Fibroblast of villous mesenchyme (primary cell): ENCODE results near the gene GAS2L2. TPM values are rescaled to one million over a fixed set of nuclear protein-coding genes. Genes with fewer than 3 reads are reported as not detected.

Experiments used
- DNase-seq: peaks from one replicate; pipeline ENCODE4 v3.0.0-alpha.2; 2010; ENCODE audit warnings: low read depth
- H3K4me3 ChIP-seq: 2 replicates; pipeline ENCODE4 v1.5.1; 2011; ENCODE audit warnings: low read depth, mild to moderate bottlenecking, low read length
- total RNA-seq: library from RNA; depleted of rRNA; stranded (reverse); fragments of >200 nt; gene quantifications from 2 replicates; pipeline ENCODE4 v1.2.3, GENCODE V29; 2012
- TF ChIP-seq, protein P1 (sequence below): IDR thresholded peaks from 2 replicates; pipeline ENCODE4 v1.5.1; 2012; ENCODE audit warnings: low read depth, mild to moderate bottlenecking, low read length; ENCODE audit not compliant: insufficient read depth

The GAS2L2 gene
- total RNA-seq, 1 donor: not detected

GRCh38 chr17:35698800-35699199, 54.2 kb downstream of the GAS2L2 start:
- TF ChIP-seq, protein P1, sequence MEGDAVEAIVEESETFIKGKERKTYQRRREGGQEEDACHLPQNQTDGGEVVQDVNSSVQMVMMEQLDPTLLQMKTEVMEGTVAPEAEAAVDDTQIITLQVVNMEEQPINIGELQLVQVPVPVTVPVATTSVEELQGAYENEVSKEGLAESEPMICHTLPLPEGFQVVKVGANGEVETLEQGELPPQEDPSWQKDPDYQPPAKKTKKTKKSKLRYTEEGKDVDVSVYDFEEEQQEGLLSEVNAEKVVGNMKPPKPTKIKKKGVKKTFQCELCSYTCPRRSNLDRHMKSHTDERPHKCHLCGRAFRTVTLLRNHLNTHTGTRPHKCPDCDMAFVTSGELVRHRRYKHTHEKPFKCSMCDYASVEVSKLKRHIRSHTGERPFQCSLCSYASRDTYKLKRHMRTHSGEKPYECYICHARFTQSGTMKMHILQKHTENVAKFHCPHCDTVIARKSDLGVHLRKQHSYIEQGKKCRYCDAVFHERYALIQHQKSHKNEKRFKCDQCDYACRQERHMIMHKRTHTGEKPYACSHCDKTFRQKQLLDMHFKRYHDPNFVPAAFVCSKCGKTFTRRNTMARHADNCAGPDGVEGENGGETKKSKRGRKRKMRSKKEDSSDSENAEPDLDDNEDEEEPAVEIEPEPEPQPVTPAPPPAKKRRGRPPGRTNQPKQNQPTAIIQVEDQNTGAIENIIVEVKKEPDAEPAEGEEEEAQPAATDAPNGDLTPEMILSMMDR: no peak
- DNase-seq: no peak
- H3K4me3 ChIP-seq: no peak overlapping the region

DNA sequence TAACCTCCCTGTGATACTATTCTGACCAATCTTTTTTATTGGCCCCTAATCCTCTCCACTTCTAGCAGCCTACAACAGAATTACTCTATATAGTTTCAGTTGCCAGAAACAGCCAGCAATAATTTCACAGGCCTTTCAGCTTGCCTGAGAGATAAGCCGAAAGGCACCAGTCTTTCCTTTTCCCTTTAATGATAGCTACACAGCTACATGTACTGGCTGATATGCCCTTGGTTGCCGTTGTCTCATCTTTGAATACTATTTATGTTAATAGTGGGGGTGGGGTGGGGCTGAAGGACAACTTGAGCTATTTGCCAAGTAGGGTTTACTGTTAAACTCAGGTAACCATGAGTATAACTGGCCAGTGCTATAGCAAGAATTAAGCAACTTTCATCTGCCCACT, 57.4 kb downstream of the GAS2L2 start:
- no peak for DNase-seq
- TF ChIP-seq, protein P1: no peak
- no peak overlapping the region for H3K4me3 ChIP-seq

DNA sequence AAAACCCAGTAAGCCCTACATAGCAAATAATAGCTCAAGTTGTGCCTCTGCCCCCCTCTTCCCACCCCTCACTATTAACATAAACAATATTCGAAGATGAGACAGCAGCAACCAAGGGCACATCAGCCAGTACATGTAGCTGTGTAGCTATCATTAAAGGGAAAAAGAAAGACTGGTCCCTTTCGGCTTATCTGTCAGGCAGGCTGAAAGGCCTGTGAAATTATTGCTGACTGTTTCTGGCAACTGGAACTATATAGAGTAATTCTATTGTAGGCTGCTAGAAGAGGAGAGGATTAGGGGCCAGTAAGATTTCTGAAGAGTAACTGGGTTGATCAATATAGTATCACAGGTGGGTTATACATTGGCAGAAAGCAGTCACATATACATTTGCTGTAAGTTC, 58.1 kb downstream of the GAS2L2 start:
- H3K4me3 ChIP-seq: no peak overlapping the region
- DNase-seq: no peak
- TF ChIP-seq, protein P1: no peak

Other genes starting within 250 kb of the GAS2L2 start
- gene SLFN12L, start 215.6 kb downstream of the GAS2L2 start, total RNA-seq: not detected in 2 replicates
- not detected in 2 replicates for gene SLFN14, start 192.4 kb downstream of the GAS2L2 start, total RNA-seq
- gene PEX12, start 174.7 kb downstream of the GAS2L2 start, total RNA-seq: 6.4 and 7.3 TPM in 2 replicates
- 86.7 and 97.6 TPM in 2 replicates for gene AP2B1, start 165.9 kb downstream of the GAS2L2 start, total RNA-seq
- 6.4 and 12.1 TPM in 2 replicates for gene RASL10B, start 21.6 kb downstream of the GAS2L2 start, total RNA-seq
- gene C17orf50, start 7.6 kb upstream of the GAS2L2 start, total RNA-seq: not detected in 2 replicates
- under 0.01 TPM in 2 replicates for gene MMP28, start 42.4 kb upstream of the GAS2L2 start, total RNA-seq
- 47.1 and 55.4 TPM in 2 replicates for gene TAF15, start 56.2 kb upstream of the GAS2L2 start, total RNA-seq
- not detected in 2 replicates for gene HEATR9, start 115.7 kb upstream of the GAS2L2 start, total RNA-seq
- gene CCL5, start 127.1 kb upstream of the GAS2L2 start, total RNA-seq: under 0.01 TPM in 1 of 2 replicates, not detected in the other
- gene RDM1, start 177.5 kb upstream of the GAS2L2 start, total RNA-seq: 0.32 and 0.43 TPM in 2 replicates
- not detected in 2 replicates for gene LYZL6, start 190.5 kb upstream of the GAS2L2 start, total RNA-seq
- not detected in 2 replicates for gene CCL16, start 228.3 kb upstream of the GAS2L2 start, total RNA-seq
- not detected in 2 replicates for gene CCL14, start 233.5 kb upstream of the GAS2L2 start, total RNA-seq
- not detected in 2 replicates for gene CCL15, start 248.3 kb upstream of the GAS2L2 start, total RNA-seq